GM18526 (cell line): Measurements from ENCODE around the gene SMIM30.

Experiments
- POLR2A ChIP-seq: IDR thresholded peaks from 3 replicates; pipeline ENCODE4 v1.6.1; 2011; ENCODE audit not compliant: insufficient read length; ENCODE audit errors: extremely low read depth

SMIM30 gene, protein sequence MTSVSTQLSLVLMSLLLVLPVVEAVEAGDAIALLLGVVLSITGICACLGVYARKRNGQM

DNA sequence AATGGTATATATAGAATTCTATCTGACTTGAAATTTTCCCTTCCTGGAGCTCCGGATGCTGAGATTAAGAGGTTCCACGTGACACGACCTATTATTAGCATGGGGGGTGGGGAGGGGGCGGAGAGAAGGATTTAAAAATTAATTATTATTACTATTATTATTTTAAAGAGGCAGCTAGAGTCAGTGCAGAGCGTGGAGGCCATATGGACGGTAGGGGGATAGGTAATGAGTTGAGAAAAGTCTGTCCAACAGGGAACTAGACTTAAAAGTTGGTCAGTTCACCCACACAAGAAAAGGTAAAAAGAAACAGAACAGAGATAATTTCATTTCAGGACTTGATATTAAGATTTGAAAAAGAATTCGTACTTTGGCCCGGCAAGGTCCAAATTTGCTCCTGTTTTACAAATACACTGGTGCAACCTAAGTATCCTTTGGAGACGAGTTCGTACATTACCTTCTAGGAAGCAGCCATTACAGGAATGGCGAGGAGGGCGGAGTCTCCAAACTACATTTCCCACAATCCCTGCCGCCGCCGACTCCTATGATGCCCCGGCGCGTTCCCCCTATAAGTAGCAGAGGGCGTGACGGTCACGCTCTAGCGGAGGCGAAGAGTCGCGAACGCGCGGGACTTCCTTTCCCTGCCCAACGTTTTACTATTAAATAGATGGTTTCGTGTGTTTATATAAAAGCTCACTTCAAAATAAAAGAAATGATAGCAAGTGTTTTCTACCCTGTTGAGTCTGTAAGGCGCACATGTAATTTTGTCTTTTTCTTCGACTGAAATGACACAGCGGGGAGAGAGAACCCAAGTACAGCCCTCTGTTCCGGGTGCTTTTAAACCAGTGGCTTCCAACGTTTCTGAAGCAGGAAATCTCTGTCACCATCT is at the start of gene SMIM30:
Gene SMIM30, minus strand, starts transcription at position 481 of the 886 bp plus-strand sequence. CDS start 976 bp downstream, outside the sequence.
- TF ChIP-seq POLR2A, result peak; percentile 59

DNA sequence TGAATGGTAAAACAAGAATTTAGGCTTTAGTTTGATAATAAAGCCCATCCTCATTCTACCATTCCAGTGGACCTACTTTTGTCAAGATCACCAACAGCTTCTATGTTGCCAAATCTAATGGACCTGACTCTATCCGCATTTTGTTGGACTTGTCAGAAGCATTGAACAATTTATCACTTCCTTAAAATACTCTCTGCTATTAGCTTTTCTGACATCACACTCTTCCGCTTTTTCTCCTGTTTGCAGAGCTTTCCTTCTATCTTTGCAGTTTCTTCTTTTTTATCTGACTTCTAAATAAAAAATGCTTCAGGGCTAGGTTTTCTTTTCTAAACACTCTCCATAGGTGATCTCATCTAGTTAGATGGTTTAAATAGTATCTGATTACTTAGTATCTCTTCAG is 42.7 kb upstream of the SMIM30 start:
- TF ChIP-seq POLR2A, result no peak

DNA sequence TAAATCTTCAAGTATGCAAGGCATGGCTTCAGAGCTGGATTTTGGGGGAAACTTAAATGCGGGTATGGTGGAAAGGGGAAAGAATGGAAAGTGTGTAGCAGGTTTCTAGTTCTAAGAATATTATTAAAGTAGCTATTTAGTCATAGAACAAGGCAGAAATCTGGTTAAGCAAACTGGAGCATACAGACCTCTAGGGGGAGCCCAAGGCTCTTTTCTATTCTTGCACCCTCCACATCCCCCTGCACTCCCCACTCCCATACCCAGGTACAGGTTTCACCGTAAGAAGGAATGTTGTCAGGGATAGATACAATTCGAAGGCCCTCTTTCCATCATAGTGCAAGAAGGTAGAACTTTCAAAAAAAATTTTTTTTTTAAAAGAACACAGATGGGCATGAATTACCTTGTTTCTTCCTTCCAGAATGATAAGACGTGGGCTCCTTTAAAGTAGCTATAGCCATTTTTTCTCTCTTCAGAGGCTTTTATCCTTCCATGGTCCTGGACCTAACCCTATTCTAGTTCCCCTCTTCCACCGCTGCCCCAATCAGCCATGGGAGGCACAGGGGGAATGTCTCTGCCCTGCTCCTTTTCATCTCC is 41.5 kb upstream of the SMIM30 start:
- TF ChIP-seq POLR2A, result no peak

DNA sequence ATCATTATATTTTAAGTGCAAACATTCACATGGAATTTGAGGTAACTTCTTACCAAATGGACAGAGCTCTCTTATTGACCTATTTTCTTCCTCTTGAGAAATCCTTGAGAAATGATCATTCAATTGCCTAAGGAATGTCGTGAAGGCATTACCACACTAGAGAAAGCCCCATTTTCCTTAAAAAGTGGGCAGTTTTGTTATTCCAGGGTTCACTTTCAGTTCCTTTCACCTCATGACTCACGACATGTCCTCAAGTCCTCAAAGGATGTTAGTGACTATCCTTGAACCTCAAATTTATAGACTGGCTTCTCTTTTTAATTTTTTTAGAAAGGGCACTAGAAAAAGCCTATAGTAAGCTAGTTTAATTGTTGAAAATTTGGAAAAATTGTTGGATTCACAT is 40.4 kb upstream of the SMIM30 start:
- no peak for TF ChIP-seq POLR2A

DNA sequence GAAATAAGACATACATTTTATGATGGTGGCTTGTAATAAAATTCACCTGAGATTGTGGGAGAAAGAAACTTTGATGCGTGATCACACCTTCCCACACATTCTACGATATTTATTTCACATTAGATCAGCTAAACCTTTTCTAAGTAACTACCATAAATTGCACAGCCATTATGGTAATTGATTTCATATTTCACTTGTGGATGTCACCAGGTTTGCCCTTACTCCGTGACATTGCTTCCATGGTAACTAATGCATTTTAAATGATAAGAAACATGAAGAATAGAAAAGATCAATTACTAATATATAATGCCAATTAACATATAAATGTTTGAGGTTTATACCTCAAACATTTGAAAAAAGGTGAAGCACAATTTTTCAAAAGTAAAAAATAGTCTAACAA is 35.8 kb upstream of the SMIM30 start:
- TF ChIP-seq POLR2A, result no peak

DNA sequence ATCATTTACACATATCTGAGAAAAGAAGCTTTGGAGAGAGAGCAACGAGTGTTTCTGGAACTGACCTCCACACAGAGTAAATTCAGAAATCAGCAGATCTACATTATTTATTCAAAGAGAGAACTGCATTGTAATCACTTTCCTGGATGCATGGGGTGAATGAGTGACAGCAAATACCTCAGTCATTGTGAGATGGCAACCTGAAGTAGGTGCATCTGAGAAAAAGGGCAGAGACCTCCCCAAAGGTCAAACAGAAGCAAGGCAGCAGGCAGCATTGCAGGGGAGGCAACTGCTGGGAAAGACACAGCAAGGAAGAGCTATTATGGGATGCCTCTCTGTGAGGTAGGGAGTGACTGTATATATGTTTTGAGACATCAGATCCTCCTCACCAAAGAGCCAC is 26.5 kb upstream of the SMIM30 start:
- no peak for TF ChIP-seq POLR2A

DNA sequence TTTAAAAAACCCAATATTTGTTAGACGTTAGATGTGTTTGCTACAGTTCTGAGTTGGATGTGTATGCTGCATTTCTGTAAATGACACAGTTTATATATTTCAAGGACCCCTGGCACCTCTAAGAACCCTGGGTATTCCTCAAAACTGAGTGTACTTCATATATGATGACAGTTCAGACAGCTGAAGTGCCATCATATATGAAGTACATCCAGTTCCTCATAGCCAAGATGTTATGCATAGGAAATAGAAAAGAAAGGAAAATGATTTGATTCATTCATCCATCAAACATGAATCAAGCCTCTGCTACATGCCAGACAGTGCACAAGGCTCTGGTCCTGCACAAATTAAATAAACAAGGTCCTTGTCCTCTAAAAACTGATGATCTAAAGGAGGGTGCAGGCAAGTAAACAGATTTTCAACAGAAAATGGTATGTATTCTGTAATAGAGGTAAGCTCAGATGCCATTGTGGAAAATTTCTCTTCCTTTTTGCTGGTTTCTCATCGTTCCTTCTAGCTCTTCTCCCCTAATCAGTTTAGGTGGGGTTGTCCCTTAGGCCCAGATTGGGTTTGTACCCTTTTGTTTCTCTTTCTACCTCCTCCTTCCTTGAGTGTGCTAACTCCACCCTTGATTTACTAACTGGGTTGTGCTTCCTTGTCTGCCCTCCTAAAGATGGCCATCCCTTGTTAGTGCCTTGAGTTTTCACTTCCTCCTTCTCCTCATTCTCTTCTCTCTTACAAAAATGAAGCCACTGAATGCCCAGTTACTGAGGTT is 25.3 kb upstream of the SMIM30 start:
- no peak for TF ChIP-seq POLR2A

DNA sequence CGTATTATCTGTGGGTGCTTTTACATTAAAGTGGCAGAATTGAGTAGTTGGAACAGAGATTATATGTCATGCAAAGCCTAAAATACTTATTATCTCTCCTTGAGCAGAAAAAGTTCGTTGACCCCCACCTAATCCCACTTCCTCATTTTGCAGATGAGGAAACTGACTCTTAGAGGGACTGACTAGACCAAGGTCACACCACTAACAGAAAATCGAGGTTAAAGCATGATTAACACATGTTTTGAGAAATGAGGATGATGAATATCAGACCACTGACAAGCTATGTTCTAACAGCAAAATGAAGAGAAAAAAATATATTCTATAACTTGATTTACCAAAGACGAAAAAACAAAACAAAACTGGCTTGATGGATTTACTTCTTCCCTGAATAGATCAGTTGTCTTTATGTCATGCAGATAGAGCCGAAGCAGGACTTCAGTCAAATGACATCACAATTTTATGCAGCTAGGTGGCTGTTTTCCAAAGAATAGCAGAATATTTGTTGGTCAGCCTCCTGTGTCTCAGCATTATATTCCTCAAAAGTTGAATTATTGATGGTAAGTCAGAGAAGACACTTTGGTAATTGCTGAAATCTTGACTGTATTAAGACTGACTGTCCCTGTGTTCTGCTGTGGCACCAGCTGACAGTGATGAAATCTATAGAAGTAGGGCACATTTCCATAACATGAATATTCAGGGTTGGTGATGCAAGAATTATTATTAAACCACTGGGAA is 24.2 kb upstream of the SMIM30 start:
- no peak for TF ChIP-seq POLR2A

DNA sequence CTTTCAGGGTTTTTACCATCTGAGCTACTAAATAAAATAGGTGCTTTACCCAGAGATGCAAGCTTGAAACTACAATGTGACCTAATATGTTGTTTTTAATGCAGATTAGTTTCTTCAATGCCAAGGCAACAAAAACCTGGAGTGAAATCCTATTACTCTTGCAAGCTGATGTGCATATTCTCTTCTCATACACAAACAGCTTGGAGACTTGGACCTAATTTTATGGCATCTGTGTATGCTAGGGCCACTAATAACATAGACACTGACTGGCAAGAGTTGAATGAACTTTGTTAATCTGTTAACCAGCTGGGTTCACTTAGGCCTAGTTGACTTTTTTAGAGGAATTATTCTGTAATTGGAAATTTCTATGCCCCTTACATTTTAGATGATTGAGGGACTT is 23.4 kb upstream of the SMIM30 start:
- TF ChIP-seq POLR2A, result no peak

DNA sequence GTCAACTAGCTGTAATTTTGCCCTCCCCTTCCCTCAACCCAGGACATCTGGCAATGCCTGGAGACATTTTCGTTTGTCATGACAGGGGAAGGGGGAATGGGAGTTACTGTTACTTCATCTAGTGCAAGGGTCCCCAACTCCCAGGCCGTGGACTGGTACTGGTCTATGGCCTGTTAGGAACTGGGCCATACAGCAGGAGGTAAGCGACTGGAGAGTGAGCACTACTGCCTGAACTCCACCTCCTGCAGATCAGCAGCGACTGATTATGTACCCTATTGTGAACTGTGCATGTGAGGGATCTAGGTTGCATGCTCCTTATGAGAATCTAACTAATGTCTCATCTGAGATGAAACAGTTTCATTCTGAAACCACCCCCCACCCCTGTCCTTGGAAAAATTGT is 22.6 kb upstream of the SMIM30 start:
- TF ChIP-seq POLR2A, result no peak

DNA sequence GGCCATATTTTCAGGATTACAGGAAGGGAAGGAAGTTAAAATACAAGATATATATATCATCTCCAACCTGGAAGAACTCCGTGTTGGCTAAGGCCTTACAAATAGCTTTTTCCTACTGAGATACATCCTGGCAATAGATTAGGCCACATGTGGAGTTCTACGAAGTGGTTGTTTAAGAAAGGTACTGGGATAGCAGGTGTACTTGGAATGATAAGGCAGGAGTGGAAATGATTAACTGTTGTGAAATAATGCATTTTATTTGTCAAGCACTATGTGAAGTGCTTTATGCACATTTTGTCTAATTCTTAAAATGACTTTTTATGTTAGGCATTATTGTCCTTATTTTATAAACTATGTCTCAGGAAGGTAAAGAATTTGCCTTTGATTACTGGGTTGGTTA is 18.9 kb upstream of the SMIM30 start:
- TF ChIP-seq POLR2A, result no peak

DNA sequence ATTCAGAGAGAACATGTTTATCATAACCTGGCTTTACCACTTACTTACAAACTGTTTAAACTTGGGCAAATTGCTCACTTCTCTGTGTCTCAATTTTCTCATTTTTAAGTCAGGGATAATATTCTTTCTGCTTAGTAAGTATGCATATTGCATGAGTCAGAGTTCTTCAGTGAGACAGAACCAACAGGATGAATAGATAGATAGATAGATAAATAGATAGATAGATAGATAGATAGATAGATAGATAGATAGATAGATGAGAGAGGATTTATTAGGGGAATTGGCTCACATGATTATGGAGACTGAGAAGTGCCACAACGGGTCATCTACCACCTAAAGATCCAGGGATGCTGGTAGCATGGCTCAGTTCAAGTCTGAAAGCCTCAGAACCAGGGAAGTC is 15.7 kb upstream of the SMIM30 start:
- TF ChIP-seq POLR2A, result no peak

DNA sequence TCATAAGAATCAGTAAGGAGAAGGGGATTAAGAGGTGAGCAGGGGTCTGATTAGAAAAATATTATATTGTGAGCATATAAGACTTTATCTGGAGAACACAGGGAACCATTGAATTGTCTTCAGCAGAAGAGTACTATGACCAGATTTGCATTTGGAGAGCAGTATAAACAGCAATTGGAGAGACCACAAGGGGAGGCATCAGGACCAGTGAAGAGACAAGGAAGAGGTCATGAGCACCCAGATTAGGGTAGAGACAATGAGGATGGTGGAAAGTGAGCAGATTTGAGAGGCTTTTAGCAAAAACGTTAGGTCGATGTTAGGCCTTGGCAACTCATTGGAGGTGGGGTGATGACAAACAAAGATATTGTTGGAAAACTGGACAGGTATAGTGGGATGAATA is 13.0 kb upstream of the SMIM30 start:
- no peak for TF ChIP-seq POLR2A

DNA sequence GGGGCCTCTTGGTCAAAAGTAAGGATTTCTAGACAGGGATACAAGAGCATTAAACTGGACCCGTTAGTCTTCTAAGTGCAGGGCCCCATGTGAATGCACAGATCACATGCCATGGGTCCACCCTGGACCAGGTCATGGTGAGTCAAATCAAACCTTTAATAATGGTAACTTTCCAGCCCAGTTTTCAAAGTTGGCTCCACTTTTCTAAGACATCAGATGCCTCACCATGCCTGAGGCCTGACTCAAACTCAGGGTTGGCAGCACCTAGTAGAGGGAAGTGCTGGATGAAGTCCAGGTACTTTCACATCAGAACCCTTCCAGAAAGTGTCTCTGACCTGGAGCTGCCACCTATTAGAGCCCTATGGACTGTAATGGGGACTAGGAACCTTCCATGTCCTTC is 9.7 kb upstream of the SMIM30 start:
- TF ChIP-seq POLR2A, result no peak

DNA sequence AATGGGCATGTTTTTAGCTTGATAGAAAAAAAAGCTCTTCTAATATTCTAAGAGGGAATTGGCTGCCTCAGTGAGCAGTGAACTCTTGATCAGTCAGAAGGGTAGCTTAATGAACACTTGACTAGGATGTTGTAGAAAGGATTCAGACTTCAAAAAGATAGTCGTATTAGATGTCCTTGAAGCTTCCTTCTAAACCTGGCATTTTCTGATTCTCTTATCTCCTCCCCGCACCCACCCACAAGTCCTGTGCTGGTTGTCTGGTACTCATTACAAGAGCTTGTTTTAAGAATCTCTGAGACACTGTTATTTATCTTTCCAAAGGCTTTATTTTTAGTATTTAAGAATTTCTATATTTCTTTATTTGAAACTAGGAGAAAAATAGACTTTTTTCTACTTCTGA is 7.4 kb upstream of the SMIM30 start:
- no peak for TF ChIP-seq POLR2A
